Glomerular endothelial cell (primary cell): ENCODE data around the gene EIF4G3. TPM values are rescaled to one million over a fixed set of nuclear protein-coding genes. Genes with fewer than 3 reads are reported as not detected.
"Not testable (repeated sequence)": the region's sequence is repeated elsewhere in the genome, so short reads cannot be mapped to it uniquely, and the experiment has no call there.

Experiments used
- DNase-seq: peaks from one replicate; pipeline ENCODE4 v3.0.0-alpha.2; 2011; ENCODE audit warnings: low read depth, low spot score; ENCODE audit errors: extremely low read depth
- total RNA-seq: library from RNA; depleted of rRNA; stranded (reverse); fragments of >200 nt; gene quantifications from 2 replicates; pipeline ENCODE4 v1.2.3, GENCODE V29; 2015

The EIF4G3 gene
- total RNA-seq, 1 donor from 2014 or later: 62.9 TPM

GRCh38 chr1:21042929-21043605, 133.6 kb downstream of the EIF4G3 start:
- no peak for DNase-seq

- no peak for DNase-seq
Observed at GRCh38 chr1:21041541-21041940, 135.2 kb downstream of the EIF4G3 start.

- no peak for DNase-seq
Observed at GRCh38 chr1:21037091-21037490, 139.6 kb downstream of the EIF4G3 start.

- DNase-seq: no peak
Observed at GRCh38 chr1:21035794-21036193, 140.9 kb downstream of the EIF4G3 start.

- no peak for DNase-seq
Observed at GRCh38 chr1:21034725-21035628, 141.7 kb downstream of the EIF4G3 start.

- DNase-seq: no peak
Observed at GRCh38 chr1:21032741-21033140, 144.0 kb downstream of the EIF4G3 start.

GRCh38 chr1:21030181-21030580, 146.5 kb downstream of the EIF4G3 start:
- DNase-seq: no peak

GRCh38 chr1:21028520-21029145, 148.1 kb downstream of the EIF4G3 start:
- no peak for DNase-seq

GRCh38 chr1:21027805-21028204, 148.9 kb downstream of the EIF4G3 start:
- no peak for DNase-seq

- DNase-seq: no peak
Observed at GRCh38 chr1:21024918-21025317, 151.8 kb downstream of the EIF4G3 start.

GRCh38 chr1:21024136-21024896, 152.4 kb downstream of the EIF4G3 start:
- not testable (repeated sequence) for DNase-seq

- peak; percentile 100 for DNase-seq
Observed at GRCh38 chr1:21022279-21023040, 154.2 kb downstream of the EIF4G3 start.

- no peak for DNase-seq
Observed at GRCh38 chr1:21021311-21021710, 155.4 kb downstream of the EIF4G3 start.

- DNase-seq: no peak
Observed at GRCh38 chr1:21020151-21020550, 156.5 kb downstream of the EIF4G3 start.

GRCh38 chr1:21018673-21019072, 158.0 kb downstream of the EIF4G3 start:
- DNase-seq: no peak

- no peak for DNase-seq
Observed at GRCh38 chr1:21013510-21013909, 163.2 kb downstream of the EIF4G3 start.

GRCh38 chr1:21012937-21013336, 163.8 kb downstream of the EIF4G3 start:
- no peak for DNase-seq

- DNase-seq: no peak
Observed at GRCh38 chr1:21007876-21008275, 168.8 kb downstream of the EIF4G3 start.

GRCh38 chr1:21005466-21006239, 171.0 kb downstream of the EIF4G3 start:
- DNase-seq: no peak
